ENCODE results near the gene CNTNAP5.
A peak's percentile ranks its signal among the peaks of the same experiment; 100 is the strongest.

Gene CNTNAP5

GRCh38 chr2:124533226-124533954 is 508.3 kb downstream of the CNTNAP5 start:
- DNase-seq (ENCODE audit: low spot score in 2 of 2): peak; percentile 38 to 51
- in situ Hi-C loops (cut with MboI; ENCODE audit: low sequenced_read_pairs): no loop called here
- no peaks in the 10 kb centered on the region for H3K4me1 ChIP-seq
- no peaks in the 10 kb centered on the region for H3K36me3 ChIP-seq (replicated peaks)
- no peaks in the 10 kb centered on the region for H3K27me3 ChIP-seq (ENCODE audit: low read depth)
- H3K9me3 ChIP-seq: no peaks in the 10 kb centered on the region
- no peak overlapping the region for H3K4me3 ChIP-seq

- DNase-seq (ENCODE audit: low spot score in 2 of 2): no peak
- H3K9me3 ChIP-seq: no peaks in the 10 kb centered on the region
- H3K4me3 ChIP-seq: no peak overlapping the region
- H3K4me1 ChIP-seq: no peaks in the 10 kb centered on the region
- no peaks in the 10 kb centered on the region for H3K36me3 ChIP-seq (replicated peaks)
- H3K27me3 ChIP-seq (ENCODE audit: low read depth): no peaks in the 10 kb centered on the region
- in situ Hi-C loops (cut with MboI; ENCODE audit: low sequenced_read_pairs): no loop called here
Measured at GRCh38 chr2:124534028-124534427, 508.9 kb downstream of the CNTNAP5 start.

- DNase-seq (ENCODE audit: low spot score in 2 of 2): no peak
- H3K36me3 ChIP-seq (replicated peaks): no peaks in the 10 kb centered on the region
- in situ Hi-C loops (cut with MboI; ENCODE audit: low sequenced_read_pairs): no loop called here
- H3K4me3 ChIP-seq: no peak overlapping the region
- H3K27me3 ChIP-seq (ENCODE audit: low read depth): no peaks in the 10 kb centered on the region
- H3K4me1 ChIP-seq: no peaks in the 10 kb centered on the region
- H3K9me3 ChIP-seq: no peaks in the 10 kb centered on the region
Measured at GRCh38 chr2:124535816-124536215, 510.7 kb downstream of the CNTNAP5 start.

- in situ Hi-C loops (cut with MboI; ENCODE audit: low sequenced_read_pairs): no loop called here
- no peaks in the 10 kb centered on the region for H3K4me1 ChIP-seq
- DNase-seq (ENCODE audit: low spot score in 2 of 2): no peak
- no peaks in the 10 kb centered on the region for H3K9me3 ChIP-seq
- no peaks in the 10 kb centered on the region for H3K27me3 ChIP-seq (ENCODE audit: low read depth)
- no peaks in the 10 kb centered on the region for H3K36me3 ChIP-seq (replicated peaks)
- H3K4me3 ChIP-seq: no peak overlapping the region
Measured at GRCh38 chr2:124536591-124536990, 511.5 kb downstream of the CNTNAP5 start.

GRCh38 chr2:124538549-124538948 is 513.5 kb downstream of the CNTNAP5 start:
- no peak for DNase-seq (ENCODE audit: low spot score in 2 of 2)
- in situ Hi-C loops (cut with MboI; ENCODE audit: low sequenced_read_pairs): no loop called here
- H3K4me1 ChIP-seq: no peaks in the 10 kb centered on the region
- H3K27me3 ChIP-seq (ENCODE audit: low read depth): no peaks in the 10 kb centered on the region
- H3K4me3 ChIP-seq: no peak overlapping the region
- no peaks in the 10 kb centered on the region for H3K36me3 ChIP-seq (replicated peaks)
- H3K9me3 ChIP-seq: no peaks in the 10 kb centered on the region

- DNase-seq (ENCODE audit: low spot score in 2 of 2): no peak
- in situ Hi-C loops (cut with MboI; ENCODE audit: low sequenced_read_pairs): no loop called here
- H3K4me3 ChIP-seq: no peak overlapping the region
- no peaks in the 10 kb centered on the region for H3K36me3 ChIP-seq (replicated peaks)
- H3K4me1 ChIP-seq: no peaks in the 10 kb centered on the region
- no peaks in the 10 kb centered on the region for H3K9me3 ChIP-seq
- no peaks in the 10 kb centered on the region for H3K27me3 ChIP-seq (ENCODE audit: low read depth)
Measured at GRCh38 chr2:124540805-124541204, 515.7 kb downstream of the CNTNAP5 start.

- in situ Hi-C loops (cut with MboI; ENCODE audit: low sequenced_read_pairs): no loop called here
- no peak for DNase-seq (ENCODE audit: low spot score in 2 of 2)
- Histone ChIP-seq H3K4me1 (peaks cover 11% of the 10 kb centered on the region), H3K9me3 (no peaks in the 10 kb centered on the region), H3K4me3 (no peak overlapping the region), H3K27me3 (ENCODE audit: low read depth) (no peaks in the 10 kb centered on the region), H3K36me3 (replicated peaks) (no peaks in the 10 kb centered on the region)
Measured at GRCh38 chr2:124542932-124543640, 518.0 kb downstream of the CNTNAP5 start.

- H3K4me3 ChIP-seq: no peak overlapping the region
- H3K9me3 ChIP-seq: no peaks in the 10 kb centered on the region
- H3K27me3 ChIP-seq (ENCODE audit: low read depth): no peaks in the 10 kb centered on the region
- in situ Hi-C loops (cut with MboI; ENCODE audit: low sequenced_read_pairs): no loop called here
- peaks cover 34% of the 10 kb centered on the region for H3K4me1 ChIP-seq
- no peaks in the 10 kb centered on the region for H3K36me3 ChIP-seq (replicated peaks)
- no peak for DNase-seq (ENCODE audit: low spot score in 2 of 2)
Measured at GRCh38 chr2:124547700-124548099, 522.6 kb downstream of the CNTNAP5 start.

GRCh38 chr2:124558277-124558905 is 533.3 kb downstream of the CNTNAP5 start:
- no peak for DNase-seq (ENCODE audit: low spot score in 2 of 2)
- no peaks in the 10 kb centered on the region for H3K4me1 ChIP-seq
- no peaks in the 10 kb centered on the region for H3K27me3 ChIP-seq (ENCODE audit: low read depth)
- no peaks in the 10 kb centered on the region for H3K36me3 ChIP-seq (replicated peaks)
- H3K4me3 ChIP-seq: no peak overlapping the region
- H3K9me3 ChIP-seq: no peaks in the 10 kb centered on the region
- in situ Hi-C loops (cut with MboI; ENCODE audit: low sequenced_read_pairs): no loop called here

GRCh38 chr2:124559236-124559635 is 534.1 kb downstream of the CNTNAP5 start:
- Histone ChIP-seq H3K9me3 (no peaks in the 10 kb centered on the region), H3K36me3 (replicated peaks) (no peaks in the 10 kb centered on the region), H3K4me1 (no peaks in the 10 kb centered on the region), H3K4me3 (no peak overlapping the region), H3K27me3 (ENCODE audit: low read depth) (no peaks in the 10 kb centered on the region)
- in situ Hi-C loops (cut with MboI; ENCODE audit: low sequenced_read_pairs): no loop called here
- no peak for DNase-seq (ENCODE audit: low spot score in 2 of 2)

GRCh38 chr2:124560592-124561112 is 535.6 kb downstream of the CNTNAP5 start:
- Histone ChIP-seq H3K27me3 (ENCODE audit: low read depth) (no peaks in the 10 kb centered on the region), H3K9me3 (no peaks in the 10 kb centered on the region), H3K4me3 (no peak overlapping the region), H3K36me3 (replicated peaks) (no peaks in the 10 kb centered on the region), H3K4me1 (no peaks in the 10 kb centered on the region)
- DNase-seq (ENCODE audit: low spot score in 2 of 2): no peak
- in situ Hi-C loops (cut with MboI; ENCODE audit: low sequenced_read_pairs): no loop called here

GRCh38 chr2:124561486-124561885 is 536.4 kb downstream of the CNTNAP5 start:
- H3K4me1 ChIP-seq: no peaks in the 10 kb centered on the region
- no peaks in the 10 kb centered on the region for H3K36me3 ChIP-seq (replicated peaks)
- no peak overlapping the region for H3K4me3 ChIP-seq
- H3K9me3 ChIP-seq: no peaks in the 10 kb centered on the region
- no peaks in the 10 kb centered on the region for H3K27me3 ChIP-seq (ENCODE audit: low read depth)
- in situ Hi-C loops (cut with MboI; ENCODE audit: low sequenced_read_pairs): no loop called here
- DNase-seq (ENCODE audit: low spot score in 2 of 2): no peak

GRCh38 chr2:124563426-124563825 is 538.3 kb downstream of the CNTNAP5 start:
- no peaks in the 10 kb centered on the region for H3K9me3 ChIP-seq
- H3K4me3 ChIP-seq: no peak overlapping the region
- in situ Hi-C loops (cut with MboI; ENCODE audit: low sequenced_read_pairs): no loop called here
- H3K4me1 ChIP-seq: no peaks in the 10 kb centered on the region
- no peaks in the 10 kb centered on the region for H3K36me3 ChIP-seq (replicated peaks)
- H3K27me3 ChIP-seq (ENCODE audit: low read depth): no peaks in the 10 kb centered on the region
- no peak for DNase-seq (ENCODE audit: low spot score in 2 of 2)

- DNase-seq (ENCODE audit: low spot score in 2 of 2): no peak
Measured at GRCh38 chr2:124566518-124566970, 541.5 kb downstream of the CNTNAP5 start.

More at GRCh38 chr2:124566518-124566970, 541.5 kb downstream of the CNTNAP5 start:
- H3K27me3 ChIP-seq (ENCODE audit: low read depth): no peaks in the 10 kb centered on the region
- no peak overlapping the region for H3K4me3 ChIP-seq
- H3K9me3 ChIP-seq: no peaks in the 10 kb centered on the region
- H3K36me3 ChIP-seq (replicated peaks): no peaks in the 10 kb centered on the region
- in situ Hi-C loops (cut with MboI; ENCODE audit: low sequenced_read_pairs): no loop called here
- H3K4me1 ChIP-seq: no peaks in the 10 kb centered on the region
